GM18951 (cell line): ENCODE data around the gene PA2G4.
"Not testable (repeated sequence)": the region's sequence is repeated elsewhere in the genome, so short reads cannot be mapped to it uniquely, and the experiment has no call there.

Source experiments
- POLR2A ChIP-seq: IDR thresholded peaks from 4 replicates; pipeline ENCODE4 v1.6.1; 2011; ENCODE audit warnings: mild to moderate bottlenecking; ENCODE audit not compliant: insufficient read length, insufficient read depth; ENCODE audit errors: extremely low read depth
- in situ Hi-C: fragments of 300-500 bp; cut with MboI; formaldehyde crosslinking; loops from one replicate; pipeline ENCODE4 v1.12.0; 2022; ENCODE audit warnings: low sequenced_read_pairs, mixed read lengths, inconsistent platforms; ENCODE audit not compliant: unreplicated experiment

PA2G4 gene

DNA sequence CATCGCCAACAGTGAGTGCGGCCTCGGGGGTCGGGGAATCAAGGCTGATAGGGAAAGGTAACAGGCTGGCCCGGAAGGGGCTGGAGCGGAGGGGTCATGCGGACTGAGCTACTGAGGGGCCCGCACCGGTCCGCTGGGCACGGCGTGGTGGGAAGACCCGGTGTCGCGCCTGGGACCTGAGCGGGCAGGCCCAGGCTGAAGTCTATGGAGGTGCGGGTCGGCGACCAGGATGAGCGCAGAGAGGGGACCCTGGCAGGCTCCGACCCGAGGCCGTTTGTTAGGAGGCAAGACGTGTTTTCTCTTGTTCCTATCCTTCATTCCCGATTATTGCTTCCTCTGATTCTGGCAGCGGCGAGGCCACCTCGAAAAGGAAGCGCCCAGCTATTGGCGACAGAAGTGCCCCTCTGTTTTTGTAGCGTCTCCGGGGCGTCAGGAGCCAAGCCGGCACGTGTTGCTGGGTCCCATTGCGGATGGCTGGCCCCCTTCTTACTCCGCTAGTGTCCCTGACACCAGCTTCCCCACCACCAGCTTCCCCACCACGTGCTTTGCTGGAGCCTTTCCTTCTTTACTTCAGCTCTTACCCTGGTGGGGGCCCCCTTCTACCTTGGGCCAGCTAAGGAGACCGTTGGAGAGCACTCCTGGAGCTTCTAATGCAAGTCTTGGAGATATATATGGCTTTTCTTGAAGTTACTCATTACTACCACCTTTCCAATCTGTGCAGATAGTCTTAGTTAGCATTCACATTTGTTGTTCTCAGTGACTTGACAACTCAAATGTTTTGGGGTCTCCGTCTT lies 653 bp downstream of the PA2G4 start:
- in situ Hi-C loops: loop anchor here (10.0 kb wide), 1 partner anchor 110 kb away; the partner anchor contains the start of gene SUOX
- TF ChIP-seq POLR2A: no peak

DNA sequence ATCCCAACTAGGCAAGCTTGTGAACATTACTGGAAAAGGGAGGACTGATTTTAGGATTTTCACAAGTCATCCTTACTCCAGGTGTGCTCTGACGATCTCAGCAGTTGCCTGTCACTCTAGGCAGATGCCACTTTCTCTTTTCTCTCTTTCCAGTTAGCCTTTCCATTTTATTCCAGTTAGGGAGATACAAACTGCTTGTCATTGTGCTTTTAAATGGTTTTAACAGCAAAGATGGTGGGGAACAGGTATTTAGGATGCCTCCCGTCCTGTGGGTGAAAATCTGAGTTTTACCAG lies 1.2 kb downstream of the PA2G4 start:
- in situ Hi-C loops: loop anchor here (10.0 kb wide), 1 partner anchor 111 kb away; the partner anchor contains the start of gene SUOX
- TF ChIP-seq POLR2A: no peak

DNA sequence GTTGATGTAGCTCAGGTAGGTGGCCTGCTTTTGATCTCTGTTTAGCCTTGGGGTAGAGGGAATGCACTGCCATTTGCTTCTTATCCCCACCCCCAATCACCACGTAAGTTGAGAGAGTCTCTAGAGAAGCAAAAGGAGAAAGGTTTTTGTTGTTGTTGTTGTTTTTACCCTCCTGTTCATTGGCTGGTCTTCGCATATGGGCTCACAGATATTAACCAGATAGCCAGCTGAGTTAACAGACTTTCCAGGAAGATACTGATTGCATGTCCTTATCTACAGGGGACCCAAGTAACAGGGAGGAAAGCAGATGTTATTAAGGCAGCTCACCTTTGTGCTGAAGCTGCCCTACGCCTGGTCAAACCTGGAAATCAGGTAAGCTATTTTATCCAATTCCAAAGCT lies 2.9 kb downstream of the PA2G4 start:
- in situ Hi-C loops: loop anchor here (10.0 kb wide), 1 partner anchor 112 kb away; the partner anchor contains the start of gene SUOX
- TF ChIP-seq POLR2A: no peak

DNA sequence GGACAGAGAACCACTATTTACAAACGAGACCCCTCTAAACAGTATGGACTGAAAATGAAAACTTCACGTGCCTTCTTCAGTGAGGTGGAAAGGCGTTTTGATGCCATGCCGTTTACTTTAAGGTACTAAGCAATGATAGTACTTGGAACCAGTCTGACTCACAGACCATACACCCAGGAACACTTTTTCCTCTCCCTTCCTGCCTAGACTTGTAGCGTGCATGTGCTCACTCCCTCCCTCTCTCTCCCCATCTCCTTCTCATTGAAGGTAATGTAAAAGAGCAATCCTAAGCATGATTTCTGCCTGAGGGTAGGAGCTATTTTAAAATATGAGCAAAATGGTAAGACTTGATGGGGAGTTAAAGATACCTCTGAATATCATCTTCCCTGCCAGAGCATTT lies 6.2 kb downstream of the PA2G4 start:
- TF ChIP-seq POLR2A: no peak
- in situ Hi-C loops: no loop called here

DNA sequence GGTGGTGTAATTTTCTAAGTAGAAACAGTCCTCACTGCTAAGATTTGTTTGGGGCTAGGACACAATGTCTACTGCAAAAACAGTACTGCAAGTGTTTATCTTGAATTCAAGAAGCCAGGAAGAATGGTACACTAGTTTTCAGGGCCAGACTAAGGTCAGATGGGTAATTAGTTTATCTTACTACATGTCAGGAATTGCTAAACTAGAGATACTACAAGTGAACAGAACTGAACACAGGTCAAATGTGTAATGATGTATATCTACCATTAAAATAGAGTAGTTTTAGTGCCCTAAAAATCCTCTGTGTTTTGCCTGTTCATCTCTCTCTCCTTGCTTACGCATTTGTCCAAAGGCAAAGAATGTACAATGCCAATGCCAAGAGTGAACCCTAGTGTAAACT lies 9.7 kb downstream of the PA2G4 start:
- in situ Hi-C loops: no loop called here

DNA sequence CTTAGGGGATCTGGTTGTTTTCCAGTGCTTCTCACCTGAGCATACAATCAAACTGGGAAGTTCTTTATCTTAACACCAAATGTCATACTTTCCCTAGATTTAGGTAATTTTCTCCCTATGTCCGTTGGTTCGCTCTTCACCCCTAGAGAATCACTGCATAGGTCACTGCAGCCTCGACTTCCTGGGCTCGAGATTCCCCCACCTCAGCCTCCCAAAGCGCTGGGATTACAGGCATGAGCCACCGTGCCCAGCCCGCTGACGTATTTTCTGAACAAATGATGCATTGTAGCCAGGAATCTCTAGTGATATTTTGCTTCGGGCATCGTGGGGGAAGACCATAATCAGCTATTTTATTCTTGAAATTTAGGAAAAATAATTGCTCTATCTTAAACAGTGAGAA lies 11.0 kb downstream of the PA2G4 start:
- in situ Hi-C loops: no loop called here
- TF ChIP-seq POLR2A: no peak

More for the DNA sequence above, 9.7 kb downstream of the PA2G4 start:
- no peak for TF ChIP-seq POLR2A

DNA sequence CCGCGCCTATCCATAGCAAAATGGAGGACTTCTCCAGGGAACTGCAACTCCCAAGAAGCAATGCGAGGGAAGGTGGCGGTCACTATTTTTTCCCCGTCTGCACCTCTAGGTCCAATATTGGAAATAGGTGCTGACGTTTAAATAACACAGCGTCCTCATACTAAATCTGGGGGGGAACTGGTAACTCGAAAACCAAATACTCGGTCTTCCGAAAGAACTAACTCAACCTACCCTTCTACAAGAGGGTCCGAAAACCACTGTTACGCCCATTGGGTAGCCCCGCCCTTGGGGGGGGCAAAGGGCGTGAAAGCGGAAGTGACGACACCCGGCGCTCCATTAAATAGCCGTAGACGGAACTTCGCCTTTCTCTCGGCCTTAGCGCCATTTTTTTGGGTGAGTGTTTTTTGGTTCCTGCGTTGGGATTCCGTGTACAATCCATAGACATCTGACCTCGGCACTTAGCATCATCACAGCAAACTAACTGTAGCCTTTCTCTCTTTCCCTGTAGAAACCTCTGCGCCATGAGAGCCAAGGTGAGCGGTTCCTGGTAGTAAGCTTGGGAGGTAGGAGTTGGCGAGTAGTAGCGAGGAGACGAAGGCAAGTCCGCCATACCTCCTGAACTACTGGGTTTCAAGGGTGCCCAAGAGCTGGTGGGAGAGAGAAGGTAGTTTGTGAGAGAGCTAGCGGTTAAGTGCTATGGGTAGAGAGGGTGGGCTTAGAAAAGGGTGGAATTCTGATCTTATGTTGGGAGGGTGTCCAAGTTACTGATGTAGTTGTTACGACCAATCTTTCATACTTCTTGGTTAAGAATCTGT lies 12.1 kb downstream of the PA2G4 start, which contains the start of gene RPL41:
Gene RPL41 (plus strand): TSS at position 367 of the 815 bp plus-strand sequence.
- peak; percentile 99 for TF ChIP-seq POLR2A
- in situ Hi-C loops: no loop called here

DNA sequence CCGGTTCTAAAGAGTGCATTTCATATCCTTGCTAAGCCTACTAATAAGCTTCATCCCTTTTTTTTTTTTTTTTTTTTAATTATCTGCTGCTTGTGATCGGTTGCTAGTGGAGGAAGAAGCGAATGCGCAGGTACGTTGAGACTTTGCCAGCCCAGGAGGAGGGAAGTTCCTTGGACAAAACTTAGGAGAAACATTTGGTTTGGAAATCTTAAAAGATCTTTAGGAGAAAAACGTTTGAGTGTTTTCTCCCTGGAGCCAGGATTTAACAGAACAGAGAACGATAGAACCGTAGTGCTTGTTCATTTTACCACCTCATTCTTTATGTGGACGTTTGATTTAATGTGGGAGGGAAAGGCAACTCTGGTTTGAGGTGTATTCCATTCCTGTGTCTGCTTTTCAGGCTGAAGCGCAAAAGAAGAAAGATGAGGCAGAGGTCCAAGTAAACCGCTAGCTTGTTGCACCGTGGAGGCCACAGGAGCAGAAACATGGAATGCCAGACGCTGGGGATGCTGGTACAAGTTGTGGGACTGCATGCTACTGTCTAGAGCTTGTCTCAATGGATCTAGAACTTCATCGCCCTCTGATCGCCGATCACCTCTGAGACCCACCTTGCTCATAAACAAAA lies 12.8 kb downstream of the PA2G4 start:
- in situ Hi-C loops: not testable (repeated sequence)

DNA sequence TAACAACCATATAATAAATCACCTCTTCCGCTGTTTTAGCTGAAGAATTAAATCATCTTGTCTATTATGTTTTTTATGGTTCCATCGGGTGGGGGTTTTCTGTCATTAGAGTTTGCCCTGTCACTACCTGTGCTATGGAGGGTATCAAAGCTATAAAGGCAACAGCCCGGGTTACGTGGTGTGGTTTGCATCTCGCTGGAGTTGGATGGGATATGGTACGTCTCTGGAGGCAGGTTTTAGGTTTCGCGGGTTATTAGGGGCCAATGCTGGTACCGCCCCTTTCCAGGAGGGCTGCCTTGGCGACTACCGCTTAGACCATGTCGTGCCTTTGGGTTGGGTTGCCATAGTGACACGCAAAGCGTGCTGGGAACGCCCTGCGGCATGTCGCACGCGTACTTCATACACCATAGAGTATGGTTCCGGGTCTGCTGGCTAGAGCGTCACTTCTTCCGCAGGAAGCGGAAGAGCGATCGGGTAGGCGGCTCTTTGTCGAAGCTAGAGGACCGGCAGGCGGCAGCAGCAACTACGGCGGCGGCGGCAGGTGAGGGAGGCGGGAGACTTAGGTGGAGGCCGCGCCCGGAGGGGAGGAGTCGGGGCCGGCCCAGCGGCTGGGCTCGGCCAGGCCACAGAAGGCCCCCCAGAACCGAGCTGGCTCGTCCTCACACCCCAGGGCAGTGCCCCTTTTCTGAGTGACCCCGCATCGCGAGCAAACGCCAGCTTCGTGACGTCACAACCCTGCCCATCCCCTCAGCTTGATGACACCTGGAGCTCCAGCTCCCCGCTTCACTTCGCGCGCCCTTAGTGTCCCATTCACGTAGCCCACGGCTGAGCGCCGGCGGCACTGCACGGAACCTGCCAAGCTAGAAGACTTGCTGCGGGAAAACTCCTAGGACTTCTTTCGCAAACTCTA lies 13.7 kb downstream of the PA2G4 start, which contains the start of gene ZC3H10:
Gene ZC3H10 (plus strand): TSS at position 489 of the 910 bp plus-strand sequence. CDS start 2,297 bp downstream, outside the sequence.
- in situ Hi-C loops: no loop called here
- TF ChIP-seq POLR2A: peak; percentile 97

DNA sequence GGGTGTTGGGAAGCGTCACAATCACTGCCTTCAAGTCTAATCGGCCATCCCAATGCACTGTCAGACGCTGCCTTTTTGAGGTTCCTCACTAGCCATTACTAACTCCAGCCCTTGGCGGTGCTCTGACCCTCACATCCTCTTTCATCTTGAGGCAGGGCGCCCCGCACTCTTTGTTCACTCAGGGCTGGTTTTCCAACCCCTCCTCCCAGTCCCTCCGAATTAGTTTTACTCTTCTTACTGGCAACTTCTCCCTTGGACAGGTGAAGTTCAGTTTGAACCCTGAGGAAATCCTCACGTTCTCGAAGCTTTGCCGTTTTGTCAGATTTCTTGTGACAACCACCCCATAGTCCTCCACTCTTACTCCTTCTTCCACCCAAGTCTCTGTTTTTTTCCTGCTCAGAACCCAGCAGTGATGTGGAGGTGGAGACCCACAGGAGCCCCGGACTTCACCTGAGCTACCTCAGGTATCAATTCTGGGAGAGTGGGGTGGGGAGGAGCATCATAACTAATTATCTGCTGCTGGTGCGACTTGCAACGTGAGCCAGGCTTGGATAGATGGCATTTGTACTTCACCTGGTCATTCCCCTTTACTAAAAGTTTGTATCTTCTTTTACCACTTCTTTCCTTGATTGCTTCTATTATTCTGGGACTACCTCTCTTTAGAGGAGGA lies 14.5 kb downstream of the PA2G4 start:
- TF ChIP-seq POLR2A: no peak
- in situ Hi-C loops: no loop called here

DNA sequence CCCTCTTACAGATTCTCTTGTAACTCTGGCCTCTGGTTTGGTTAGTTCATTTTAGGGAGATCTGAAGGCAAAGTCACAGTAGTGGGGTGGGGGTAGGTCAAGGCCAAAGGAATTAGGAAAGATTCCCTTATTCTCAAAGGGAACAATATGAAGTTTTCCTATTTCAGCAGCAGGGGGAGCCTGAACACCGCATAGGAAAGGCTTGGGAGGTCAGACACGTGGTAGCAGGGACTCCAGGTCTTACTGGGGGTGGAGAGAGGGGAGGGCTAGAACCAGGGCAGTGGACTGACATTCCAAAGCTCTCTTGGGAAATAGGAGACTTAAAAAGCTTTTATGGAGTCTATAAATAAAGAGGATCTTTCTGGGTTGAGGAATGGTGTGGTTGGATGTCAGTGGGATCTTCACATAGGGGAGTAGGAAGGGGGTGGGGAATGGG lies 15.0 kb downstream of the PA2G4 start:
- in situ Hi-C loops: no loop called here
- no peak for TF ChIP-seq POLR2A
